Ishikawa (cell line): Measurements from ENCODE around the gene SAMD5.

ENCODE experiments used
- CEBPB ChIP-seq: IDR thresholded peaks from 2 replicates; pipeline ENCODE4 v1.6.1; 2012
- EGR1 ChIP-seq: IDR thresholded peaks from 2 replicates; pipeline ENCODE4 v1.6.1; 2012
- EP300 ChIP-seq: IDR thresholded peaks from 2 replicates; pipeline ENCODE4 v1.6.1; 2012; ENCODE audit warnings: borderline replicate concordance
- FOXM1 ChIP-seq: IDR thresholded peaks from 2 replicates; pipeline ENCODE4 v1.6.1; 2012; ENCODE audit warnings: low read depth, borderline replicate concordance
- NFIC ChIP-seq: IDR thresholded peaks from 2 replicates; pipeline ENCODE4 v1.6.1; 2012
- RAD21 ChIP-seq: IDR thresholded peaks from 2 replicates; pipeline ENCODE4 v1.6.1; 2012; ENCODE audit warnings: low read depth
- TAF1 ChIP-seq: IDR thresholded peaks from 2 replicates; pipeline ENCODE4 v1.6.1; 2012; ENCODE audit warnings: low read depth, mild to moderate bottlenecking
- TEAD4 ChIP-seq: IDR thresholded peaks from 2 replicates; pipeline ENCODE4 v1.6.1; 2012
- YY1 ChIP-seq: IDR thresholded peaks from 2 replicates; pipeline ENCODE4 v1.6.1; 2012; ENCODE audit warnings: low read depth
- TF ChIP-seq, protein P1 (sequence below): IDR thresholded peaks from 2 replicates; pipeline ENCODE4 v1.6.1; 2012
- TF ChIP-seq, protein P2 (sequence below): IDR thresholded peaks from 2 replicates; pipeline ENCODE4 v1.6.1; 2012; ENCODE audit warnings: low read depth, mild to moderate bottlenecking
- TF ChIP-seq, protein P3 (sequence below): IDR thresholded peaks from 2 replicates; pipeline ENCODE4 v1.6.1; 2012

DNA sequence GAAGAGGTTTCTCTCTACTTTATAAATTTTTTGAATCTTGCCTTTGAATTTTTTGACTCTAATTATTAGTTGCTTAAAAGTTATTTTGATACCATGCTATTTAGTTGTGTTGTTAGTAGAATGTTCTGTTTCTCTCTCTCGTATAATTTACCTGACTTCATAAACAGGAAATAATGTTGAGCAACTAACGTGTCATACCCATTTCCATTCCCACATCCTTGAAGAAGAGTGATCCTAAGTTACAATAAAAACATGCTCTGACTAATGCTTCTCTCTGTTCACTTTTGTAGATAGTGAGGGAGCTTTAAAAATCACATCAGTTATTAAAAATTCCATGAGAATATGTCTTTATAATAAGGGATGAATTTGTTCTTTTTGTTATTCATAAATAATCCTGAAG is 69.7 kb downstream of the SAMD5 start:
- no peak for TF ChIP-seq TAF1
- TF ChIP-seq, protein P1, sequence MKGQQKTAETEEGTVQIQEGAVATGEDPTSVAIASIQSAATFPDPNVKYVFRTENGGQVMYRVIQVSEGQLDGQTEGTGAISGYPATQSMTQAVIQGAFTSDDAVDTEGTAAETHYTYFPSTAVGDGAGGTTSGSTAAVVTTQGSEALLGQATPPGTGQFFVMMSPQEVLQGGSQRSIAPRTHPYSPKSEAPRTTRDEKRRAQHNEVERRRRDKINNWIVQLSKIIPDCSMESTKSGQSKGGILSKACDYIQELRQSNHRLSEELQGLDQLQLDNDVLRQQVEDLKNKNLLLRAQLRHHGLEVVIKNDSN: no peak
- TF ChIP-seq EP300: no peak
- TF ChIP-seq, protein P2, sequence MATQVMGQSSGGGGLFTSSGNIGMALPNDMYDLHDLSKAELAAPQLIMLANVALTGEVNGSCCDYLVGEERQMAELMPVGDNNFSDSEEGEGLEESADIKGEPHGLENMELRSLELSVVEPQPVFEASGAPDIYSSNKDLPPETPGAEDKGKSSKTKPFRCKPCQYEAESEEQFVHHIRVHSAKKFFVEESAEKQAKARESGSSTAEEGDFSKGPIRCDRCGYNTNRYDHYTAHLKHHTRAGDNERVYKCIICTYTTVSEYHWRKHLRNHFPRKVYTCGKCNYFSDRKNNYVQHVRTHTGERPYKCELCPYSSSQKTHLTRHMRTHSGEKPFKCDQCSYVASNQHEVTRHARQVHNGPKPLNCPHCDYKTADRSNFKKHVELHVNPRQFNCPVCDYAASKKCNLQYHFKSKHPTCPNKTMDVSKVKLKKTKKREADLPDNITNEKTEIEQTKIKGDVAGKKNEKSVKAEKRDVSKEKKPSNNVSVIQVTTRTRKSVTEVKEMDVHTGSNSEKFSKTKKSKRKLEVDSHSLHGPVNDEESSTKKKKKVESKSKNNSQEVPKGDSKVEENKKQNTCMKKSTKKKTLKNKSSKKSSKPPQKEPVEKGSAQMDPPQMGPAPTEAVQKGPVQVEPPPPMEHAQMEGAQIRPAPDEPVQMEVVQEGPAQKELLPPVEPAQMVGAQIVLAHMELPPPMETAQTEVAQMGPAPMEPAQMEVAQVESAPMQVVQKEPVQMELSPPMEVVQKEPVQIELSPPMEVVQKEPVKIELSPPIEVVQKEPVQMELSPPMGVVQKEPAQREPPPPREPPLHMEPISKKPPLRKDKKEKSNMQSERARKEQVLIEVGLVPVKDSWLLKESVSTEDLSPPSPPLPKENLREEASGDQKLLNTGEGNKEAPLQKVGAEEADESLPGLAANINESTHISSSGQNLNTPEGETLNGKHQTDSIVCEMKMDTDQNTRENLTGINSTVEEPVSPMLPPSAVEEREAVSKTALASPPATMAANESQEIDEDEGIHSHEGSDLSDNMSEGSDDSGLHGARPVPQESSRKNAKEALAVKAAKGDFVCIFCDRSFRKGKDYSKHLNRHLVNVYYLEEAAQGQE: no peak
- TF ChIP-seq RAD21: no peak
- TF ChIP-seq YY1: no peak
- TF ChIP-seq, protein P3, sequence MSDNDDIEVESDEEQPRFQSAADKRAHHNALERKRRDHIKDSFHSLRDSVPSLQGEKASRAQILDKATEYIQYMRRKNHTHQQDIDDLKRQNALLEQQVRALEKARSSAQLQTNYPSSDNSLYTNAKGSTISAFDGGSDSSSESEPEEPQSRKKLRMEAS: no peak
- TF ChIP-seq NFIC: no peak
- TF ChIP-seq CEBPB: no peak
- TF ChIP-seq FOXM1: no peak
- no peak for TF ChIP-seq EGR1
- TF ChIP-seq TEAD4: no peak
